Kidney (tissue), 14 donors: ENCODE data around the gene ME3. TPM values are rescaled to one million over a fixed set of nuclear protein-coding genes. Genes with fewer than 3 reads are reported as not detected.

Source experiments
- DNase-seq, 5 donors: peaks; one replicate each; pipeline ENCODE4 v3.0.0-alpha.2; 2013 to 2020
- FAIRE-seq: peaks from 2 replicates; lab custom pipeline; 2012; peaks lifted over from hg19 to GRCh38; lab: Jason Lieb, UNC
- H3K27ac ChIP-seq, 2 donors: one replicate each; pipeline ENCODE4 v1.7.0; 2013; ENCODE audit warnings: low read depth in 2 of 2, low read length in 2 of 2, inconsistent platforms in 1 of 2
- H3K27me3 ChIP-seq: one replicate; pipeline ENCODE4 v1.7.1; 2013; ENCODE audit warnings: low read length, inconsistent platforms; ENCODE audit not compliant: control insufficient read depth, insufficient read depth
- H3K36me3 ChIP-seq, 3 donors: one replicate each; pipeline versions ENCODE4 v1.7.0 to v1.7.1; 2013; ENCODE audit warnings: low read length in 3 of 3, control low read depth in 1 of 3, inconsistent platforms in 1 of 3; ENCODE audit not compliant: insufficient read depth in 3 of 3, control insufficient read depth in 2 of 3
- H3K4me1 ChIP-seq, 3 donors: one replicate each; pipeline versions ENCODE4 v1.7.0 to v1.7.1; 2013; ENCODE audit warnings: low read length in 3 of 3, inconsistent platforms in 1 of 3, low read depth in 1 of 3; ENCODE audit not compliant: control insufficient read depth in 2 of 3, insufficient read depth in 2 of 3
- H3K4me3 ChIP-seq, 3 donors: one replicate each; pipeline versions ENCODE4 v1.7.0 to v1.8.1; 2013; ENCODE audit warnings: low read length in 3 of 3, control low read depth in 1 of 3, inconsistent platforms in 1 of 3
- H3K9ac ChIP-seq, 3 donors: one replicate each; pipeline versions ENCODE4 v1.7.0 to v1.7.1; 2013; ENCODE audit warnings: low read length in 3 of 3, control low read depth in 1 of 3, inconsistent platforms in 1 of 3
- H3K9me3 ChIP-seq, 3 donors: one replicate each; pipeline versions ENCODE4 v1.7.0 to v1.7.1; 2013; ENCODE audit warnings: low read length in 3 of 3, control low read depth in 1 of 3, inconsistent platforms in 1 of 3; ENCODE audit not compliant: control insufficient read depth in 2 of 3, insufficient read depth in 1 of 3
- CTCF ChIP-seq: IDR thresholded peaks from 3 replicates; pipeline ENCODE4 v1.5.1; 2012; ENCODE audit warnings: mild to moderate bottlenecking, moderate library complexity, borderline replicate concordance; ENCODE audit not compliant: insufficient read depth; ENCODE audit errors: extremely low read depth
- intact Hi-C: fragments of 100-400 bp; cut with DNase I; formaldehyde crosslinking; loops from one replicate; pipeline ENCODE4 v1.11.1; 2022
- polyA plus RNA-seq: library from polyadenylated mRNA; stranded (reverse); fragments of 350-450 nt; fragmentation: Illumina TruSeq; extraction: RNeasy Lipid Tissue Mini Kit (QIAGEN cat#74804); gene quantifications from one replicate; pipeline ENCODE4 v1.2.3, GENCODE V29; 2014; ENCODE audit warnings: low read depth, low replicate concordance; ENCODE audit not compliant: insufficient read depth
- total RNA-seq: library from RNA; stranded (reverse); fragmentation: NEBNext Ultra II Directional; extraction: Animal tissue kit (Norgen Biotek cat#: 25700); gene quantifications from one replicate; pipeline ENCODE4 v1.2.1, GENCODE V29; 2021
- donor health status: control.
- donor health status: control.
- donor health status: control.
- donor health status: control.
- donor health status: control.
- donor health status: DM: yes; HTN: yes; CAD: no.
- donor health status: Normal renal cell carcinoma (clear cell type).

The ME3 gene
- total and polyA plus RNA-seq, 2 donors from 2014 or later, result 13.2 to 32.2 TPM

- H3K36me3 ChIP-seq, result no peaks in the 10 kb centered on the region
- H3K27me3 ChIP-seq, result no peaks in the 10 kb centered on the region
- H3K4me3 ChIP-seq, result no peak overlapping the region
- no peak overlapping the region for H3K27ac ChIP-seq
- H3K9me3 ChIP-seq, result no peaks in the 10 kb centered on the region
- FAIRE-seq (no peak), DNase-seq (no peak)
- TF ChIP-seq CTCF, result no peak
- peaks cover 0 to 2% (median 0%) of the 10 kb centered on the region in 3 donors for H3K4me1 ChIP-seq
- intact Hi-C loops, result no loop called here
- no peak overlapping the region for H3K9ac ChIP-seq
Observed at GRCh38 chr11:86693518-86693917, 21.1 kb upstream of the ME3 start.

- H3K27me3 ChIP-seq, result no peaks in the 10 kb centered on the region
- no peak overlapping the region for H3K27ac ChIP-seq
- FAIRE-seq (no peak), DNase-seq (no peak)
- no peak overlapping the region for H3K4me3 ChIP-seq
- no peaks in the 10 kb centered on the region for H3K36me3 ChIP-seq
- TF ChIP-seq CTCF, result no peak
- peaks cover 0 to 2% (median 0%) of the 10 kb centered on the region in 3 donors for H3K4me1 ChIP-seq
- no peak overlapping the region for H3K9ac ChIP-seq
- intact Hi-C loops, result no loop called here
- no peaks in the 10 kb centered on the region for H3K9me3 ChIP-seq
Observed at GRCh38 chr11:86692746-86693145, 20.3 kb upstream of the ME3 start.

- H3K4me1 ChIP-seq, result peaks cover 0 to 2% (median 0%) of the 10 kb centered on the region in 3 donors
- H3K27me3 ChIP-seq, result no peaks in the 10 kb centered on the region
- H3K9me3 ChIP-seq, result no peaks in the 10 kb centered on the region
- H3K27ac ChIP-seq, result no peak overlapping the region
- H3K36me3 ChIP-seq, result no peaks in the 10 kb centered on the region
- intact Hi-C loops, result no loop called here
- no peak overlapping the region for H3K9ac ChIP-seq
- TF ChIP-seq CTCF, result no peak
- DNase-seq, result no peak
- no peak overlapping the region for H3K4me3 ChIP-seq
- FAIRE-seq, result no peak
Observed at GRCh38 chr11:86692317-86692716, 19.9 kb upstream of the ME3 start.
